22Rv1 (cell line): ENCODE measurements around the gene CRX.

Source experiments
- H3K27ac ChIP-seq: fragments of 450-650 bp; 2 replicates; pipeline ENCODE4 v1.5.1; 2017
- ZFX ChIP-seq: fragments of 450-650 bp; IDR thresholded peaks from 2 replicates; pipeline ENCODE4 v1.6.1; 2017; ENCODE audit warnings: antibody characterized with exemption, borderline replicate concordance
- TF ChIP-seq, protein P1 (sequence below): fragments of 450-650 bp; IDR thresholded peaks from 2 replicates; pipeline ENCODE4 v1.5.1; 2017; ENCODE audit warnings: mild to moderate bottlenecking

The CRX gene

DNA sequence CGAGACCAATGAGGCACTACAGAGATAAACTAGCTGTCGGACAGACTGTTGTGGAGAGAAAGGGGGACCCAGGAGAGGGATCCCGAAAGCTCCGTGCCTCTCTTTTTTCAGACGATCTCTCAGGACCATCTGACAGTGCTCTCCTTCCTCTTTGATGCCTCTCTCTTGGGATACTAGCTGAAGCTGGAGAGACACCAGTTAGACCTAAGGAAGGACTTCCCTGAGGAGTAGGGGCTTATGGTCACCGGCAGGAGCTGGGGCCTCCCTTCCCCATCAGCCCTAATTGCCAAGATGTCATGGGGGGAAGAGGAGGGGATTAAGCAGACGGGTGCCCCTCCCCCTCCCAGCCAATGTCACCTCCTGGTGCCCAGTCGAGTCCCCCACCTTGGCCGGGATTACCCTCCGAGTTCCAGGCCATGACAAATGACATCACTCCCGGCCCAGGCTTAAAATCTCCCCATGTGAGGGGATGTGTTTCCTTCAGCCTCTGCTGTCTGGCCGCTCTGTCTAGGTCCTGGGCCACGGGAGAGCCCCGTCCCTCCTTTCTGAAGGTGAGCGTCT, at the start of gene CRX:
Gene CRX, plus strand, starts transcription at position 478 of the 561 bp plus-strand sequence. CDS start 12,507 bp downstream, outside the sequence.
- H3K27ac ChIP-seq, result no peak within 1 kb of the TSS
- TF ChIP-seq ZFX, result no peak
- TF ChIP-seq, protein P1, sequence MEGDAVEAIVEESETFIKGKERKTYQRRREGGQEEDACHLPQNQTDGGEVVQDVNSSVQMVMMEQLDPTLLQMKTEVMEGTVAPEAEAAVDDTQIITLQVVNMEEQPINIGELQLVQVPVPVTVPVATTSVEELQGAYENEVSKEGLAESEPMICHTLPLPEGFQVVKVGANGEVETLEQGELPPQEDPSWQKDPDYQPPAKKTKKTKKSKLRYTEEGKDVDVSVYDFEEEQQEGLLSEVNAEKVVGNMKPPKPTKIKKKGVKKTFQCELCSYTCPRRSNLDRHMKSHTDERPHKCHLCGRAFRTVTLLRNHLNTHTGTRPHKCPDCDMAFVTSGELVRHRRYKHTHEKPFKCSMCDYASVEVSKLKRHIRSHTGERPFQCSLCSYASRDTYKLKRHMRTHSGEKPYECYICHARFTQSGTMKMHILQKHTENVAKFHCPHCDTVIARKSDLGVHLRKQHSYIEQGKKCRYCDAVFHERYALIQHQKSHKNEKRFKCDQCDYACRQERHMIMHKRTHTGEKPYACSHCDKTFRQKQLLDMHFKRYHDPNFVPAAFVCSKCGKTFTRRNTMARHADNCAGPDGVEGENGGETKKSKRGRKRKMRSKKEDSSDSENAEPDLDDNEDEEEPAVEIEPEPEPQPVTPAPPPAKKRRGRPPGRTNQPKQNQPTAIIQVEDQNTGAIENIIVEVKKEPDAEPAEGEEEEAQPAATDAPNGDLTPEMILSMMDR, result no peak

DNA sequence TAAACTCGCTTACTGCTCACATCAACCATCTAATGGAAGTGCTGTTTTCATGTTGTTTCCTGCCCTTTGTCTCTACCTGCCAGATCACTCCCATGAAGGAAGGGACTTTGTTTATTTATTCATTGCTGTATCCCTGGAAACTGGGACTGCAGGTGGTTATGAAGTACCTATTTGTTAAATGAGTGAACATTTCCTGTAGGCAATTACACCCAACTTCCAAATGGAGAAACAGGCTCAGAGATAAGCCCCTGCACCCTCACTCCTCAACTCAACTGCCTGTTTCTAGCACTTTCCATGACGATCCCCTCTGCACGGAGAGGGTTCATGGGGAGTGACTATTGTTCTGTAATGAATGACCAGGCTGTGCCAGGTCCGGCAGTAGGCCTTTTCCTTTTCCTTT, 45.2 kb upstream of the CRX start:
- TF ChIP-seq, protein P1, result no peak
- TF ChIP-seq ZFX, result no peak
- H3K27ac ChIP-seq, result no peak overlapping the region

DNA sequence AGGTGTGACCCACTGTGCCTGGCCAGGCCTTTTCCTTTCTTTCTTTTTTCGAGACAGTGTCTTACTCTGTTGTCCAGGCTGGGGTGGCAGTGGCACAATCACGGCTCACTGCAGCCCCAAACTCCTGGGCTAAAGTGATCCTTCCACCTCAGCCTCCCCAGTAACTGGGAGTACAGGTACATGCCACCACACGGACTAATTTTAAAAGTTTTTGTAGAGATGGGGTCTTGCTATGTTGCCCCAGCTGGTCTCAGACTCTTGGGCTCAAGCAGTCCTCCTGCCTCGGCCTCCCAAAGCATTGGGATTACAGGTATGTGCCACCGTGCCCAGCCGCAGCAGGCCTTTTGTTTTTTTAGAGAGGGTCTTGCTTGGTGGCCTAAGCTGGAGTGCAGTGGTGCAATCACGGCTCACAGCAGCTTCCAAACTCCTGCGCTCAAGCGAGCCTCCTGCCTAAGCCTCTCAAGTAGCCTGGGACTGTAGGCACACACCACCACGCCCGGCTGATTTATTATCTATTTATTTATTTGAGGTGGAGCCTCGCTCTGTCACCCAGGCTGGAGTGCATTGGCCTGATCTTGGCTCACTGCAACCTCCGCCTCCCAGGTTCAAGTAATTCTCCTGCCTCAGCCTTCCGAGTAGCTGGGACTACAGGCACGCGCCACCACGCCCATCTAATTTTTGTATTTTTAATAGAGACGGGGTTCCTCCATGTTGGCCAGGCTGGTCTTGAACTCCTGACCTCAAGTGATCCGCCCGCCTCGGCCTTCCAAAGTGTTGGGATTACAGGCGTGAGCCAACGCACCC, 44.3 kb upstream of the CRX start:
- H3K27ac ChIP-seq, result peak overlapping the region; percentile 80

DNA sequence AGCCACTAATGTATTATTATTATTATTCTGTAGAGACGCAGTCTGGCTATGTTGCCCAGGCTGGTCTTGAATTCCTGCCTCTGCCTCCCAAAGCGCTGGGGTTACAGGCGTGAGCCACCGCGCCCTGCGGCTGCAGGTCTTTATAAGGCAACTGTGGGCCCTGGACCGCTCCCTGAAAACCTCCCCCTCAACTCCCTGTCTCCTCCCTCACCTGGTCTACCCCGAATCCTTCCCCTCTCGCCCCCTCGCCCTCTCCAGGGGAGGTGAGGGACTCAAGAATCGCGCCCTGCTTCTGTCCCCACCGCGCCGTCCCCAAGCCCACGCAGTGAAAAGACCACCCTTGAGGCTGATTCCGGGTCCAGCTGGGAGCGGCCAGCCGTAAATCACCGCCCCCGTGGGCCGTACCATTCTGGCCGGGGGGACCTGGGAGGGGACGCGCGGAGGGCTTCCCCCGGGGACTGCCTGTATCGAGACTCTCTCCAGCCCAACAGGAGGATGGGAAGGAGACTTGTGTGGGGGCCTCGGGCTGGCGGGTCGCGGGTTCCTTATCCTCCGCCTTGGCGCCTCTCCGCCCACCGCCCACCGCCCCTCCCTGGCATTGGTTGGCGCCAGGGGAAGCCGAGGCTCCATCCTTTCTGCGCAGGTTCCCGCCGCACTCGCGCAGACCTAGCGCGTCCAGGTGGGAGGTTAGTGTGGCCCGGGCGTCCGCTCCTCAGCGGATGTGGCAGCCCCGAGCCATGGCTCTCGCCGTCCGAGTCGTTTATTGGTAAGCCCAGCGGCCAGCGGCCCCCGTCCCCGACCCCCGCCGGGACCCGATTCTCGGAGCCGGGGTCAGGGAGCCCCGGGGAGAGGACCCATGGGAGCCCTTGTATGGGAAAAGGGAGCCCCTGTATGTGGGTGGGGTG, 43.4 kb upstream of the CRX start, which contains the start of gene SELENOW:
Gene SELENOW, plus strand, starts transcription at position 655 of the 905 bp plus-strand sequence. Its CDS starts 83 bp downstream, at position 738.
- TF ChIP-seq ZFX, result no peak
- TF ChIP-seq, protein P1, result no peak
- peak within 1 kb of the TSS; percentile 80 for H3K27ac ChIP-seq

DNA sequence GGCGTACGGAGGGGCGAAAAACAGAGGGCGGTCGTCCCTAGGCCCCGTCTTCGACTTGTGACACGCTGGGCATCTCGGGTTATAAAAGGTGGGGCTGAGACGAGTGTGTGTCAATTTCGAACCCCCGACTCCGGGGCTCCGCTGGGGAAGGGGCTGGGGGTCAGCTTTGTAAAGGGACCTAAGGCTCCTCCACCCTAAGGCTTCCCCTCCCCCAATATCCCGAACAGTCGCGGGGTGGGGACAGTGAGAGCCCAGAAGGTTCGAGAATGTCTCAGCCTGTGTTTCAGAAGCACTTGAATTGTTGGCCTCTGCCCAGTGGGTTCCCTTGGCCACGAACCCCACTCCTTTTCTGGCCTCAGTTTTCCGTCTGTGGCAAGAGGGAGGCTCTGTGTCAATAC, 42.8 kb upstream of the CRX start:
- TF ChIP-seq, protein P1, result no peak
- TF ChIP-seq ZFX, result no peak
- H3K27ac ChIP-seq, result peak overlapping the region; percentile 80

DNA sequence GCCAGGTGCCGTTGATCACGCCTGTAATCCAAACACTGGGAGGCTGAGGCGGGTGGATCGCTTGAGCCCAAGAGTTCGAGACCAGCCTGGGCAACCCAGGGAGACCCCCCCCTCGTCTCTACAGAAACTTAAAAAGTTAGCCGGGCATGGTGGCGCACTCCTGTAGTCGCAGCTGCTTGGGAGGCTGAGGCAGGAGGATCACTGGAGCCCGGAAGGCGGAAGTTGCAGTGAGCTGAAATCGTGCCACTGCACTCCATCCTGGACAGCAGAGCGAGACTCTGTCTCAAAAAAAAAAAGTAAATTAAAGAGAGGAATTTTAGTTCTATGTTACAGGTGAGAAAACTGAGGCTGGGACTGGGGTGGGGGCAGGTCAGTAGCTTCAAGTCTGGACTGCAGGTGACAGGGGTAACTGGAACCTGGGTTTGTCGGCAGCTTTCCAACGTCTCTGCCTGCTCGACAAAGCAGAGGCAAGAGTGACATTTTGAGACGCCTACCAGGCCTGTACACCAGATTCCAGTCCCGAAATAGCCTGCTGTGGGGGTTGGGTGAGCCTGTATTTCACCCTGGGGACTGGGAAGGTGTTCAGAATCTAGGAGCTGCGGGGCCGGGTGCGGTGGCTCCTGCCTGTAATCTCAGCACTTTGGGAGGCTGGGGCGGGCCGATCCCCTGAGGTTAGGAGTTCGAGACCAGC, 42.1 kb upstream of the CRX start:
- H3K27ac ChIP-seq, result peak overlapping the region; percentile 80
- TF ChIP-seq, protein P1, result no peak

DNA sequence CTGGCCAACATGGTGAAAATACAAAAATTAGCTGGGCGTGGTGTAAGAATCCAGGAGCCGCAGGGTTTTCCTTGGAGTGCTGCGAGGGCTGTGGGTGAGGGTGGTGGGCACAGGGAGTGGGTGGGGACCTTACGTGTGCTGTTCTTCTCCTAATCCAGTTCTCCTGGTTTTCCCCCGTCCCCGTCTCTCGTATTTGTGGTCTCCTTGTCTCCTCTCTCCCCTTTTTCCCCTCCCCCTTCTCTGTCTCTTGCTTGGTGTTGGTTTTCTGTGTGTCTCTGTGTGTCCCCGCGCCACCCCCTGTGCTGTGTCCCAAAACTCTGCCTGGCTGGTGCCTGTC, 41.6 kb upstream of the CRX start:
- H3K27ac ChIP-seq, result no peak overlapping the region; the same call in 1 of the 2 replicates
- TF ChIP-seq ZFX, result no peak
- TF ChIP-seq, protein P1, result no peak
